ENCODE data around the gene MARCHF11. TPM values are rescaled to one million over a fixed set of nuclear protein-coding genes. Genes with fewer than 3 reads are reported as not detected.

The MARCHF11 gene
- total and polyA plus RNA-seq, 2 of the 8 experiments (the other 6 are each of a cell fraction or from before 2014, with no cell fraction given): 0.27 to 0.82 TPM

DNA sequence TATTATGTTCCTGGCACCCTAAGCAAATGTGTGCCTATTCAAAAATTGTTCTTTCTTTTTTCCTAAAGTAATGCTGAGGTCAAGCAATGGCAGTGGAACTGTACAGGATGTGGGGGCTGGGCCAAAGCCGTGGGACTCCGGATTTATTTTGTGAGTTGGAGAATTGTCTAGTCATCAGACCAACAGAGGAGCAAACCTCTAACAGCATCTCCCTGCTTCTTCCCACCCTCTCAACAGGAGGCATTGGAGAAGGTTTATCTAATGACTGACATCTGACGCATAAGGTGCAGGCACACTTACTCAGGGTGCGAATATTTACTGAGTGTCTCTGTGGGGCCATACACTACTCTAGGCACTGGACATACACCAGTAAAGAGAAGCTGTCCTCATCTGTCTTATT, 38.6 kb downstream of the MARCHF11 start:
- peaks cover 12 to 17% of the 10 kb centered on the region in 2 experiments for H3K9me3 ChIP-seq (ENCODE audit: insufficient read depth in 2 of 2, low read depth in 1 of 2, low read length in 1 of 2)
- no peak overlapping the region for H3K4me3 ChIP-seq (ENCODE audit: extremely low read depth in 1 of 4, insufficient read depth in 2 of 4, low read depth in 3 of 4, low read length in 4 of 4)
- no peak overlapping the region for H2AFZ ChIP-seq (ENCODE audit: low read length)
- H3K56ac ChIP-seq (replicated peaks; ENCODE audit: insufficient read length, low read depth, low read length): no peak overlapping the region
- no peak overlapping the region for H2AK5ac ChIP-seq (ENCODE audit: low read depth, low read length)
- no peak for FAIRE-seq
- no peak overlapping the region for H3K4ac ChIP-seq (replicated peaks; ENCODE audit: insufficient read length, low read depth, low read length)
- H4K8ac ChIP-seq (ENCODE audit: extremely low read depth, insufficient read depth, low read length): no peak overlapping the region
- CTCF ChIA-PET (ENCODE audit: partially characterized antibody): interaction anchor here (0.9 kb wide), 1 partner anchor 11 kb away, joined by 3 read pairs; no protein-coding TSS in a partner anchor
- no peak overlapping the region for H3K27ac ChIP-seq (ENCODE audit: low read depth, low read length)
- no peaks in the 10 kb centered on the region; a peak in 1 of 8 replicates for H3K36me3 ChIP-seq (ENCODE audit: control insufficient read depth in 2 of 4, insufficient read depth in 4 of 4, low read length in 3 of 4)
- H2BK15ac ChIP-seq (ENCODE audit: low read length): no peak overlapping the region
- no peak overlapping the region for H3K23ac ChIP-seq (ENCODE audit: insufficient read length)
- H3K4me2 ChIP-seq (ENCODE audit: insufficient read depth in 1 of 2, low read depth in 2 of 2, low read length in 2 of 2): no peak overlapping the region
- no peaks in the 10 kb centered on the region for H3K79me2 ChIP-seq (ENCODE audit: control insufficient read depth in 1 of 2, insufficient read depth in 2 of 2, low read length in 2 of 2)
- H3K9ac ChIP-seq (replicated peaks in 1 of 4; ENCODE audit: extremely low read depth in 1 of 4, low read depth in 3 of 4, low read length in 3 of 4): no peak overlapping the region
- no peak for DNase-seq (ENCODE audit: low read depth in 1 of 2, low spot score in 2 of 2)
- H2BK120ac ChIP-seq (replicated peaks; ENCODE audit: low read depth, low read length): no peak overlapping the region
- no peak overlapping the region for H3K14ac ChIP-seq (ENCODE audit: insufficient read length)
- H2BK12ac ChIP-seq (ENCODE audit: low read depth, low read length): no peak overlapping the region
- H3K79me1 ChIP-seq (ENCODE audit: low read depth, low read length): no peaks in the 10 kb centered on the region
- POLR2A ChIA-PET (ENCODE audit: partially characterized antibody): no interaction called here
- no peak overlapping the region for H3K18ac ChIP-seq (ENCODE audit: extremely low read depth, low read length)
- no peak overlapping the region for H2BK20ac ChIP-seq (ENCODE audit: low read length)
- no peaks in the 10 kb centered on the region for H3K23me2 ChIP-seq (ENCODE audit: low read depth, low read length)
- no peak overlapping the region for H4K5ac ChIP-seq (ENCODE audit: insufficient read length, low read depth, low read length)
- H4K91ac ChIP-seq (replicated peaks; ENCODE audit: insufficient read length, low read length): peak overlapping the region; percentile 74
- H3K4me1 ChIP-seq (replicated peaks in 1 of 4; ENCODE audit: control insufficient read depth in 3 of 4, insufficient read depth in 4 of 4, low read length in 3 of 4): no peaks in the 10 kb centered on the region
- no peaks in the 10 kb centered on the region for H3K27me3 ChIP-seq (replicated peaks in 1 of 4; ENCODE audit: control insufficient read depth in 3 of 4, extremely low read depth in 1 of 4, insufficient read depth in 3 of 4, low read length in 3 of 4)
- 87% methylated on average over 4 of the region's 4 CpGs; no CpG with 5 or more reads in 1 of the 2 experiments for WGBS, 2 experiments (ENCODE audit: extremely low coverage in 1 of 2, insufficient coverage in 1 of 2, insufficient read length in 1 of 2, insufficient replicate concordance in 2 of 2, low coverage in 1 of 2, low lambda C conversion rate in 2 of 2, missing lambda C conversion rate in 1 of 2)
- H2BK5ac ChIP-seq (ENCODE audit: low read depth, low read length): no peak overlapping the region
- no peaks in the 10 kb centered on the region for H4K20me1 ChIP-seq (replicated peaks in 1 of 2; ENCODE audit: control insufficient read depth in 1 of 2, insufficient read depth in 2 of 2, low read length in 2 of 2)
- no peak for TF ChIP-seq RFX5 (IDR thresholded peaks at IDR 0.05; ENCODE audit: borderline replicate concordance, low read depth, low read length)
- TF ChIP-seq RXRA (IDR thresholded peaks at IDR 0.05; ENCODE audit: insufficient read depth, low read depth, low read length): no peak
- no peak for TF ChIP-seq SUZ12 (IDR thresholded peaks at IDR 0.05; ENCODE audit: low read length)
- TF ChIP-seq, protein P1, sequence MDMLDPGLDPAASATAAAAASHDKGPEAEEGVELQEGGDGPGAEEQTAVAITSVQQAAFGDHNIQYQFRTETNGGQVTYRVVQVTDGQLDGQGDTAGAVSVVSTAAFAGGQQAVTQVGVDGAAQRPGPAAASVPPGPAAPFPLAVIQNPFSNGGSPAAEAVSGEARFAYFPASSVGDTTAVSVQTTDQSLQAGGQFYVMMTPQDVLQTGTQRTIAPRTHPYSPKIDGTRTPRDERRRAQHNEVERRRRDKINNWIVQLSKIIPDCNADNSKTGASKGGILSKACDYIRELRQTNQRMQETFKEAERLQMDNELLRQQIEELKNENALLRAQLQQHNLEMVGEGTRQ (IDR thresholded peaks at IDR 0.05; ENCODE audit: low read length): no peak
- TF ChIP-seq KDM1A (IDR thresholded peaks at IDR 0.05; ENCODE audit: borderline replicate concordance, low read length): no peak
- no peak for TF ChIP-seq POLR2AphosphoS5 (IDR thresholded peaks at IDR 0.05; ENCODE audit: low read depth, low read length)
- TF ChIP-seq SIN3A (conservative IDR thresholded peaks at IDR 0.05 in 1 of 2, IDR thresholded peaks at IDR 0.05 in 1 of 2; ENCODE audit: low read depth in 1 of 2, low read length in 2 of 2): no peak
- TF ChIP-seq SIRT6 (IDR thresholded peaks at IDR 0.05; ENCODE audit: low read length): no peak

Measured in H1 (cell line).